Trophoblast cell (in vitro differentiated cells and primary cell): ENCODE measurements around the gene MTURN.

Experiments used
- DNase-seq, 2 donors: peaks; one replicate each; pipeline ENCODE4 v3.0.0-alpha.2; 2016
- H2AFZ ChIP-seq: 2 replicates; pipeline ENCODE4 v1.6.1; 2013; ENCODE audit warnings: low read length, moderate library complexity, mild to moderate bottlenecking; ENCODE audit not compliant: insufficient read depth, poor library complexity
- H2AK5ac ChIP-seq: 2 replicates; pipeline ENCODE4 v1.6.1; 2013; ENCODE audit warnings: mild to moderate bottlenecking, low read length
- H2BK120ac ChIP-seq: 2 replicates; pipeline ENCODE4 v1.6.1; 2013; ENCODE audit warnings: low read length, mild to moderate bottlenecking, moderate library complexity; ENCODE audit not compliant: insufficient read depth, poor library complexity
- H2BK12ac ChIP-seq: 2 replicates; pipeline ENCODE4 v1.6.1; 2013; ENCODE audit warnings: mild to moderate bottlenecking, low read length, moderate library complexity
- H2BK5ac ChIP-seq: 2 replicates; pipeline ENCODE4 v1.6.1; 2013; ENCODE audit warnings: low read length, low read depth, moderate library complexity, mild to moderate bottlenecking; ENCODE audit not compliant: poor library complexity
- H3K14ac ChIP-seq: 2 replicates; pipeline ENCODE4 v1.6.1; 2013; ENCODE audit warnings: mild to moderate bottlenecking, low read length
- H3K18ac ChIP-seq: 2 replicates; pipeline ENCODE4 v1.6.1; 2013; ENCODE audit warnings: mild to moderate bottlenecking, low read length
- H3K23ac ChIP-seq: 2 replicates; pipeline ENCODE4 v1.6.1; 2013; ENCODE audit warnings: low read length
- H3K27ac ChIP-seq: 2 replicates; pipeline ENCODE4 v1.5.1; 2013; ENCODE audit warnings: low read depth, mild to moderate bottlenecking, inconsistent platforms, low read length, moderate library complexity
- H3K27me3 ChIP-seq: 2 replicates; pipeline ENCODE4 v1.6.1; 2013; ENCODE audit warnings: inconsistent platforms, mild to moderate bottlenecking, low read length, moderate library complexity; ENCODE audit not compliant: insufficient read depth
- H3K36me3 ChIP-seq, 2 experiments: 1 replicate in 1 of 2; 2 replicates in 1 of 2; pipeline ENCODE4 v1.6.1; 2013; ENCODE audit warnings: low read length in 2 of 2, mild to moderate bottlenecking in 2 of 2, moderate library complexity in 1 of 2; ENCODE audit not compliant: insufficient read depth in 2 of 2, control insufficient read depth in 1 of 2
- H3K4ac ChIP-seq: 2 replicates; pipeline ENCODE4 v1.6.1; 2013; ENCODE audit warnings: low read depth, mild to moderate bottlenecking, low read length, moderate library complexity
- H3K4me1 ChIP-seq, 2 experiments: 1 replicate in 1 of 2; 2 replicates in 1 of 2; pipeline ENCODE4 v1.6.1; 2013; ENCODE audit warnings: low read length in 2 of 2, mild to moderate bottlenecking in 2 of 2, moderate library complexity in 1 of 2; ENCODE audit not compliant: insufficient read depth in 2 of 2, control insufficient read depth in 1 of 2
- H3K4me2 ChIP-seq: 2 replicates; pipeline ENCODE4 v1.6.1; 2013; ENCODE audit warnings: inconsistent platforms, mild to moderate bottlenecking, low read length, moderate library complexity
- H3K4me3 ChIP-seq: 2 replicates; pipeline ENCODE4 v1.5.1; 2013; ENCODE audit warnings: mild to moderate bottlenecking, low read depth, low read length, inconsistent platforms
- H3K79me1 ChIP-seq: one replicate; pipeline ENCODE4 v1.6.1; 2013; ENCODE audit warnings: low read length
- H3K79me2 ChIP-seq: 2 replicates; pipeline ENCODE4 v1.6.1; 2013; ENCODE audit warnings: low read length, mild to moderate bottlenecking; ENCODE audit not compliant: control insufficient read depth, insufficient read depth, poor library complexity
- H3K9ac ChIP-seq: 2 replicates; pipeline ENCODE4 v1.6.1; 2013; ENCODE audit warnings: mild to moderate bottlenecking, low read length
- H3K9me3 ChIP-seq: 2 replicates; pipeline ENCODE4 v1.6.1; 2013; ENCODE audit warnings: low read depth, mild to moderate bottlenecking, control low read depth, inconsistent platforms, low read length; ENCODE audit not compliant: insufficient read depth
- H4K12ac ChIP-seq: 2 replicates; pipeline ENCODE4 v1.6.1; 2013; ENCODE audit warnings: low read depth, mild to moderate bottlenecking, low read length, moderate library complexity
- H4K8ac ChIP-seq: 2 replicates; pipeline ENCODE4 v1.6.1; 2013; ENCODE audit warnings: low read depth, mild to moderate bottlenecking, low read length, moderate library complexity
- H4K91ac ChIP-seq: one replicate; pipeline ENCODE4 v1.6.1; 2013; ENCODE audit warnings: low read depth, mild to moderate bottlenecking, low read length, moderate library complexity
- WGBS: extraction: QIAGEN DNeasy Blood & Tissue Kit; methylation state at CpG from one replicate; pipeline ENCODE4 v1.1.7; 2013; ENCODE audit warnings: missing lambda C conversion rate; ENCODE audit not compliant: insufficient read length, insufficient coverage; ENCODE audit errors: extremely low coverage; 5-methylcytosine and 5-hydroxymethylcytosine counted together

The MTURN gene

GRCh38 chr7:30164567-30164966, 29.8 kb downstream of the MTURN start:
- no peak overlapping the region for H2AFZ ChIP-seq
- no peaks in the 10 kb centered on the region for H3K36me3 ChIP-seq
- peak overlapping the region; percentile 54 for H4K91ac ChIP-seq
- no peak overlapping the region for H2BK12ac ChIP-seq
- no peak overlapping the region for H2AK5ac ChIP-seq
- H2BK120ac ChIP-seq: no peak overlapping the region
- H3K18ac ChIP-seq: no peak overlapping the region
- no peak overlapping the region for H3K4ac ChIP-seq
- H4K8ac ChIP-seq: no peak overlapping the region
- no peaks in the 10 kb centered on the region for H3K27me3 ChIP-seq
- H3K14ac ChIP-seq: no peak overlapping the region
- no peak overlapping the region for H2BK5ac ChIP-seq
- peaks cover 22% of the 10 kb centered on the region for H3K79me1 ChIP-seq
- peaks cover 19 to 30% of the 10 kb centered on the region in 2 experiments for H3K4me1 ChIP-seq
- H4K12ac ChIP-seq: no peak overlapping the region
- no peak overlapping the region for H3K4me3 ChIP-seq
- peak in 1 of 2 donors; percentile 87 for DNase-seq
- H3K9me3 ChIP-seq: no peaks in the 10 kb centered on the region
- no peak overlapping the region for H3K9ac ChIP-seq
- no CpG with 5 or more reads among the region's 6 CpGs for WGBS
- no peaks in the 10 kb centered on the region for H3K79me2 ChIP-seq
- H3K23ac ChIP-seq: no peak overlapping the region
- no peak overlapping the region for H3K27ac ChIP-seq
- no peak overlapping the region for H3K4me2 ChIP-seq

- Histone ChIP-seq H4K91ac (peak overlapping the region; percentile 48), H2BK5ac (no peak overlapping the region), H3K9me3 (no peaks in the 10 kb centered on the region), H3K9ac (no peak overlapping the region), H2BK12ac (peak overlapping the region; percentile 84), H3K36me3 (no peaks in the 10 kb centered on the region), H3K4me1 (peaks cover 19 to 32% of the 10 kb centered on the region in 2 experiments), H3K4ac (no peak overlapping the region), H3K14ac (no peak overlapping the region), H3K4me3 (no peak overlapping the region), H2AFZ (no peak overlapping the region), H4K12ac (no peak overlapping the region), H3K27ac (peak overlapping the region; percentile 63), H3K18ac (no peak overlapping the region), H3K79me2 (no peaks in the 10 kb centered on the region), H3K23ac (no peak overlapping the region), H3K79me1 (peaks cover 23% of the 10 kb centered on the region), H3K27me3 (no peaks in the 10 kb centered on the region), H2AK5ac (peak overlapping the region; percentile 39), H2BK120ac (no peak overlapping the region), H3K4me2 (no peak overlapping the region), H4K8ac (no peak overlapping the region)
- DNase-seq: peak in 1 of 2 donors; percentile 54
- no CpG with 5 or more reads among the region's 3 CpGs for WGBS
Measured at GRCh38 chr7:30165590-30165989, 30.8 kb downstream of the MTURN start.

GRCh38 chr7:30166155-30166840, 31.5 kb downstream of the MTURN start:
- H3K23ac ChIP-seq: no peak overlapping the region
- peaks cover 19 to 32% of the 10 kb centered on the region in 2 experiments for H3K4me1 ChIP-seq
- no peak overlapping the region for H3K9ac ChIP-seq
- no peaks in the 10 kb centered on the region for H3K79me2 ChIP-seq
- no peaks in the 10 kb centered on the region for H3K9me3 ChIP-seq
- DNase-seq: peak; percentile 97 to 99
- no CpG with 5 or more reads among the region's 12 CpGs for whole genome bisulfite sequencing
- H4K8ac ChIP-seq: no peak overlapping the region
- H3K36me3 ChIP-seq: no peaks in the 10 kb centered on the region
- H3K4me2 ChIP-seq: peak overlapping the region; percentile 14
- H2AFZ ChIP-seq: no peak overlapping the region
- H3K14ac ChIP-seq: no peak overlapping the region
- peak overlapping the region; percentile 10 for H2BK5ac ChIP-seq
- H3K4me3 ChIP-seq: no peak overlapping the region
- H3K4ac ChIP-seq: no peak overlapping the region
- no peak overlapping the region for H2AK5ac ChIP-seq
- peak overlapping the region; percentile 5 for H2BK12ac ChIP-seq
- H3K18ac ChIP-seq: no peak overlapping the region
- H3K27me3 ChIP-seq: no peaks in the 10 kb centered on the region
- no peak overlapping the region for H4K12ac ChIP-seq
- H3K79me1 ChIP-seq: peaks cover 23% of the 10 kb centered on the region
- peak overlapping the region; percentile 8 for H4K91ac ChIP-seq
- H3K27ac ChIP-seq: peak overlapping the region; percentile 88
- H2BK120ac ChIP-seq: peak overlapping the region; percentile 0

- H2AK5ac ChIP-seq: no peak overlapping the region
- H3K79me1 ChIP-seq: peaks cover 23% of the 10 kb centered on the region
- WGBS: no CpG with 5 or more reads among the region's 5 CpGs
- H2BK120ac ChIP-seq: peak overlapping the region; percentile 0
- peak overlapping the region; percentile 14 for H3K4me2 ChIP-seq
- H4K91ac ChIP-seq: peak overlapping the region; percentile 8
- H3K4me3 ChIP-seq: no peak overlapping the region
- H3K14ac ChIP-seq: no peak overlapping the region
- H2BK5ac ChIP-seq: peak overlapping the region; percentile 10
- no peak overlapping the region for H3K23ac ChIP-seq
- no peak overlapping the region for H3K18ac ChIP-seq
- peak; percentile 39 to 41 for DNase-seq
- no peaks in the 10 kb centered on the region for H3K9me3 ChIP-seq
- H3K27me3 ChIP-seq: no peaks in the 10 kb centered on the region
- H3K9ac ChIP-seq: no peak overlapping the region
- H3K79me2 ChIP-seq: no peaks in the 10 kb centered on the region
- no peak overlapping the region for H3K4ac ChIP-seq
- H2AFZ ChIP-seq: no peak overlapping the region
- peak overlapping the region; percentile 47 for H2BK12ac ChIP-seq
- no peak overlapping the region for H4K8ac ChIP-seq
- H3K36me3 ChIP-seq: no peaks in the 10 kb centered on the region
- H3K27ac ChIP-seq: peak overlapping the region; percentile 88
- no peak overlapping the region for H4K12ac ChIP-seq
- H3K4me1 ChIP-seq: peaks cover 23 to 36% of the 10 kb centered on the region in 2 experiments
Measured at GRCh38 chr7:30166841-30167235, 32.1 kb downstream of the MTURN start.
